A549 treated with Hydrocortisone at 1 μM for 4 hours (cell line): ENCODE results near the gene MARCHF9. TPM values are rescaled to one million over a fixed set of nuclear protein-coding genes. Genes with fewer than 3 reads are reported as not detected.

Experiments used
- total RNA-seq: library from RNA; stranded (reverse); fragments of 200-300 nt; extraction: Qiagen RNA extraction; gene quantifications from 5 replicates; pipeline ENCODE4 v1.2.3, GENCODE V29; 2022

The MARCHF9 gene
- total RNA-seq: 6.4 to 8.5 TPM (median 8.3 TPM) in 5 replicates

DNA sequence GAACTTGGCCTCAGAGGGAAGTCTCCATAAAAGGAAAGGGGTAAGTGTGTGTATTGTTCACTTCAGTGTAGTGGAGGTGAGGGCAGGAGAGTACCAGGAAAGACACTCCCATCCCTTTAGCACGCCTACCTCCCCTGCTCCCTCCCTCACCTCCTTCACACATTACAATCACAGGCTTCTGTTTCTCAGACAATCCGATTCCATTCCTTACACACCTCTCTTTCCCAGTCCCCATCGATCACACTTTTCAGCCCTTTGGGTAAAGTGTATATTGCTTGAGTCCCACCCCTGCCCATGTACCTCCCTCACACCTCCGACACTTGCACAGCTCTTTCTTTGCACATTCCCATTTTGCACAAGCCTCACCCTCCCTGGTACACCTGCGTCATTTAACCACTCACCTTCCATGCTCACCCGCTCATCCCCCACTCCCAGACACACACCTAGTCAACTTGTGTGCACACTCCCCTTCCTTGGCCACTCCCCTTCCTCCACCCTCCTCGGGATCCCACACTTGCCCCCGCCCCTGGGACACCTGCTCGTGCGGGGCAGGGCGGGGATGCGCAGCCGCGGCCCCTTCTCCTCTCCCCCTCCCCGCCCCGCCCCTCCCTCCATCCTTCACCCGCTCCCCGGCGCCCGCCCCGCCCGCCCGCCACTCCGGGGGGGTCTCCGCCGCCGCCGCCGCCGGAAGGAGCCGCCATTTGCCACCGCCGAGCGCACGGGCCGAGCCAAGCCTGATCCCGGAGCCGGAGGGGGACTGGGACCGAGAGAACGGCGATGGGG lies at the start of gene MARCHF9:
Gene MARCHF9, plus strand, starts transcription at position 693 of the 783 bp plus-strand sequence. CDS start 426 bp downstream, outside the sequence.

GRCh38 chr12:57738661-57739237 lies 16.2 kb upstream of the MARCHF9 start, which contains the start of gene AGAP2:
Gene AGAP2, minus strand, starts transcription at chr12:57738742. Its CDS starts 496 bp downstream, at chr12:57738246.

GRCh38 chr12:57744777-57745484 lies 10.0 kb upstream of the MARCHF9 start, which contains the start of gene TSPAN31:
Gene TSPAN31, plus strand, starts transcription at chr12:57745039. Its CDS starts 116 bp downstream, at chr12:57745155.

DNA sequence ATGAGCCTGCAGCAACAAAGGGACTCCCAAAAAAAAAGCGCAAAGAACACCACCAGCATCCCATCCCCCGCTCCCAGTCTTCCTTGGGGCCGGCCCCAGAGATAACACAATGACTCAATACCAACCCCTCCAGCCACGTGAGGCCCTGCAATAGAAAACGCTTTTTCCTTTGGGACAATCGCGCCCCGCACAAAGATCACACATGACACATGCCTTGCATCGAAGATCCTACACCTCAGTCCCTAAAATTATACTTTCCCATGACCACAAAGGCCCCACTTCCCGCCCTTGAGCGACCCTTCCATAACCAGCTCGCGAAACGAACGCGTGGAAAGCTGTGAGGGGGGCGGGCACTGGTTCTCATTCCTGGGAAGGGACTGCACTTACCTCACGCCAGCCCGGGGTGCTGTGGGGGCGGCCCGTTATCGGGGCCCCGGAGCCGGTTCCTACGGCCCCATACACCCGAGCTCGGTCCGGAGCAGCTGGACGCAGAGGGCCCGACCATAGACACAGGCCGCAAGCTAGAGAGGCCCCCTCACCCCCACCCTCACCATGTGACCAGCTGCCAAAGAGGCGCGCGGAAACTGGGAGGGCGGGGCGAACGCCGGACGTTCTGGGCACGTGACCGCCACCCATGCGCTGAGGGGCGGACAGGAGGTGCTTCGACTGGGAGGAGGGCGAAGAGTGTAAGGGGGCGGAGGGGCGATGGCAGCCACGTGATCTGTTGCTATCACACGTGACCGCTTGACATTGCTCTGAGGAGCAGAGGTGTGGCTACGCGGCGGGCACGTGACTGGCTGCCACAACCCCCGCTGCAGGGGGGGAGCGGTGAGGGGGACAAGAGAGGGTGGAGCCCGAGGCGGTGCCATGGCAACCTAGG lies 2.9 kb upstream of the MARCHF9 start, which contains the start of gene CDK4:
Gene CDK4, minus strand, starts transcription at position 523 of the 880 bp plus-strand sequence. CDS start 593 bp downstream, outside the sequence.

GRCh38 chr12:57766464-57767304 lies 11.8 kb downstream of the MARCHF9 start, which contains the start of gene CYP27B1:
Gene CYP27B1, minus strand, starts transcription at chr12:57767078. Its CDS starts 37 bp downstream, at chr12:57767041.

DNA sequence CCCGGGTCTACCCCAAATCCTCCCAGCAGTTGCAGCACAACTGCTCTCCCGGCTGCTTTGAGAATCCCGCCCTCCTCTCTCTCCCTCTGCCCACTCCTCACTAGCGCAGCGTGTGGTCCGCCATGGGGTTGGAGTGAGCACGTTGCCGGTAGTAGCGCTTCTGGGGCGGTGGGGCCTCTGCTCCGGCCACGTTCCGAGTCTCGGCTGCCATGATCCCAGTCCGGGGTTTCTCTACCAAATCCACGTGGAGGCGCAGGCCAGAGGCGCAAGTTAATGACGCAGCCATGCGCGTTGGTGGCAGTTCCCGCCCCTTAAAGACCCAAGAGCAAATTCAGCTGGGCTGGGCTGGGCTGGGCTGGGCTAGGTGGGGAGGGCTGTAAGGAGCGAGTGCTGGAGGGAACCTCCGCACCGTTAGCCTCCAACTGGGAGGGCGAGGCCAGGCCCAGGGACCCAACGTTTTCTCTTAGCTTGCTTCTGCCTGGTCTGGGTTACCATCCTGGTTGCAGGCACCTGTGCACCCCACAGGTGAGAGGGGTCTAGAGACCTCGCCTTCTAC lies 17.0 kb downstream of the MARCHF9 start, which contains the start of gene METTL1:
Gene METTL1, minus strand, starts transcription at position 233 of the 556 bp plus-strand sequence. Its CDS starts 22 bp downstream, at position 211.

GRCh38 chr12:57772429-57773322 lies 17.8 kb downstream of the MARCHF9 start, which contains the start of gene EEF1AKMT3:
Gene EEF1AKMT3, plus strand, starts transcription at chr12:57772614. Its CDS starts 111 bp downstream, at chr12:57772725.

GRCh38 chr12:57782608-57783465 lies 27.9 kb downstream of the MARCHF9 start, which contains the start of gene TSFM:
Gene TSFM, plus strand, starts transcription at chr12:57782787. Its CDS starts 15 bp downstream, at chr12:57782802.

Other genes with a start within 250 kb of the MARCHF9 start
- gene DDIT3, start 234.6 kb upstream of the MARCHF9 start, total RNA-seq: 23.0 to 31.1 TPM (median 26.3 TPM) in 5 replicates
- 20.1 to 28.9 TPM (median 27.2 TPM) in 5 replicates for gene MBD6, start 232.3 kb upstream of the MARCHF9 start, total RNA-seq
- gene DCTN2, start 207.9 kb upstream of the MARCHF9 start, total RNA-seq: 115 to 190 TPM (median 121 TPM) in 5 replicates
- 0.17 to 0.23 TPM (median 0.18 TPM) in 5 replicates for gene KIF5A, start 205.1 kb upstream of the MARCHF9 start, total RNA-seq
- 38.4 to 53.3 TPM (median 39.1 TPM) in 5 replicates for gene PIP4K2C, start 163.9 kb upstream of the MARCHF9 start, total RNA-seq
- gene DTX3, start 150.3 kb upstream of the MARCHF9 start, total RNA-seq: 16.2 to 18.9 TPM (median 18.6 TPM) in 5 replicates
- 4.2 to 6.7 TPM (median 5.7 TPM) in 5 replicates for gene ARHGEF25, start 143.7 kb upstream of the MARCHF9 start, total RNA-seq
- 38.5 to 45.9 TPM (median 42.8 TPM) in 5 replicates for gene B4GALNT1, start 121.9 kb upstream of the MARCHF9 start, total RNA-seq
- gene OS9, start 61.0 kb upstream of the MARCHF9 start, total RNA-seq: 110 to 134 TPM (median 114 TPM) in 5 replicates
- gene AGAP2, start 16.4 kb upstream of the MARCHF9 start, total RNA-seq: 0.09 to 0.23 TPM (median 0.12 TPM) in 5 replicates
- 15.6 to 23.5 TPM (median 17.6 TPM) in 5 replicates for gene TSPAN31, start 10.1 kb upstream of the MARCHF9 start, total RNA-seq
- 235 to 292 TPM (median 248 TPM) in 5 replicates for gene CDK4, start 2.8 kb upstream of the MARCHF9 start, total RNA-seq
- gene CYP27B1, start 12.0 kb downstream of the MARCHF9 start, total RNA-seq: 2.0 to 3.3 TPM (median 2.2 TPM) in 5 replicates
- 45.7 to 51.1 TPM (median 49.3 TPM) in 5 replicates for gene METTL1, start 17.0 kb downstream of the MARCHF9 start, total RNA-seq
- gene EEF1AKMT3, start 17.5 kb downstream of the MARCHF9 start, total RNA-seq: 4.0 to 6.5 TPM (median 5.0 TPM) in 5 replicates
- gene TSFM, start 27.7 kb downstream of the MARCHF9 start, total RNA-seq: 63.4 to 77.1 TPM (median 70.8 TPM) in 5 replicates
- 0.21 to 1.0 TPM (median 0.44 TPM) in 5 replicates for gene AVIL, start 63.6 kb downstream of the MARCHF9 start, total RNA-seq
- 41.9 to 54.2 TPM (median 48.0 TPM) in 5 replicates for gene CTDSP2, start 91.6 kb downstream of the MARCHF9 start, total RNA-seq
- gene ATP23, start 186.5 kb downstream of the MARCHF9 start, total RNA-seq: 5.1 to 5.4 TPM (median 5.3 TPM) in 5 replicates